Choroid plexus epithelial cell (primary cell): ENCODE results near the gene OGFOD2.
A peak's percentile ranks its signal among the peaks of the same experiment; 100 is the strongest.

ENCODE experiments used
- DNase-seq: peaks from one replicate; pipeline ENCODE4 v3.0.0-alpha.2; 2010; ENCODE audit warnings: low read depth
- H3K4me3 ChIP-seq: 2 replicates; pipeline ENCODE4 v1.5.1; 2011; ENCODE audit warnings: low read depth, mild to moderate bottlenecking, control low read depth, low read length, moderate library complexity
- CTCF ChIP-seq: conservative IDR thresholded peaks from 2 replicates; pipeline ENCODE4 v1.5.1; 2011; ENCODE audit warnings: low read depth, mild to moderate bottlenecking, control low read depth, inconsistent platforms, low read length, moderate library complexity

OGFOD2 gene

GRCh38 chr12:122966743-122967550 is 8.1 kb upstream of the OGFOD2 start:
- no peak for DNase-seq
- no peak overlapping the region for H3K4me3 ChIP-seq
- TF ChIP-seq CTCF: no peak

GRCh38 chr12:122968104-122968503 is 6.9 kb upstream of the OGFOD2 start:
- no peak overlapping the region for H3K4me3 ChIP-seq
- no peak for DNase-seq
- TF ChIP-seq CTCF: no peak

- H3K4me3 ChIP-seq: no peak overlapping the region
- TF ChIP-seq CTCF: no peak
- no peak for DNase-seq
Observed at GRCh38 chr12:122969676-122970075, 5.4 kb upstream of the OGFOD2 start.

- H3K4me3 ChIP-seq: peak overlapping the region; percentile 98
- DNase-seq: peak; percentile 99
- TF ChIP-seq CTCF: no peak
Observed at GRCh38 chr12:122974274-122974891, 661 bp upstream of the OGFOD2 start.

- peak; percentile 27 for DNase-seq
- TF ChIP-seq CTCF: no peak
- peak overlapping the region; percentile 98 for H3K4me3 ChIP-seq
Observed at GRCh38 chr12:122975790-122976647, 975 bp downstream of the OGFOD2 start.

GRCh38 chr12:122976648-122976975 is 1.6 kb downstream of the OGFOD2 start:
- no peak for DNase-seq
- no peak overlapping the region for H3K4me3 ChIP-seq
- TF ChIP-seq CTCF: no peak
